SK-N-SH treated with all-trans-retinoic acid at 6 μM for 48 hours (cell line): ENCODE data around the gene FAM81B.

ENCODE experiments used
- ATAC-seq: fragments of 200-7000 bp; cut with Tn5 transposase; 3 replicates; pipeline ENCODE4 v1.9.1; 2020; ENCODE audit warnings: mild to moderate bottlenecking, moderate library complexity
- ARNTL ChIP-seq: fragments of 450-650 bp; formaldehyde crosslinking; IDR thresholded peaks from 2 replicates; pipeline ENCODE4 v1.5.0; 2020; ENCODE audit warnings: low read depth, mild to moderate bottlenecking, moderate library complexity, borderline replicate concordance
- BACH2 ChIP-seq: fragments of 250-450 bp; sonication (Bioruptor Pico); IDR thresholded peaks from 2 replicates; pipeline ENCODE4 v1.9.0; 2021; ENCODE audit warnings: mild to moderate bottlenecking, borderline replicate concordance
- CREB5 ChIP-seq: fragments of 250-450 bp; sonication (Bioruptor Pico); IDR thresholded peaks from 2 replicates; pipeline ENCODE4 v1.5.1; 2020; ENCODE audit warnings: low read depth, mild to moderate bottlenecking, moderate library complexity
- CSDC2 ChIP-seq: fragments of 250-450 bp; sonication (Bioruptor Pico); IDR thresholded peaks from 2 replicates; pipeline ENCODE4 v1.5.0; 2020; ENCODE audit warnings: mild to moderate bottlenecking, moderate library complexity
- ESRRG ChIP-seq: fragments of 250-450 bp; sonication (Bioruptor Pico); IDR thresholded peaks from 2 replicates; pipeline ENCODE4 v1.6.1; 2021; ENCODE audit warnings: mild to moderate bottlenecking
- GLIS3 ChIP-seq: fragments of 250-450 bp; sonication (Bioruptor Pico); IDR thresholded peaks from 2 replicates; pipeline ENCODE4 v1.5.0; 2020; ENCODE audit warnings: mild to moderate bottlenecking, moderate library complexity
- ISL1 ChIP-seq: fragments of 250-450 bp; sonication (Bioruptor Pico); IDR thresholded peaks from 2 replicates; pipeline ENCODE4 v2.1.2; 2022; ENCODE audit warnings: mild to moderate bottlenecking, moderate library complexity
- OSR1 ChIP-seq: fragments of 250-450 bp; sonication (Bioruptor Pico); IDR thresholded peaks from 2 replicates; pipeline ENCODE4 v1.8.0; 2022; ENCODE audit warnings: moderate library complexity, mild to moderate bottlenecking, inconsistent platforms
- RARB ChIP-seq: fragments of 250-450 bp; sonication (Bioruptor Pico); IDR thresholded peaks from 2 replicates; pipeline ENCODE4 v1.8.0; 2021; ENCODE audit warnings: mild to moderate bottlenecking, moderate library complexity
- SNAI2 ChIP-seq: fragments of 250-450 bp; sonication (Bioruptor Pico); IDR thresholded peaks from 2 replicates; pipeline ENCODE4 v1.5.0; 2020; ENCODE audit warnings: mild to moderate bottlenecking, moderate library complexity
- TCF4 ChIP-seq: fragments of 250-450 bp; sonication (Bioruptor Pico); IDR thresholded peaks from 2 replicates; pipeline ENCODE4 v1.8.0; 2021; ENCODE audit warnings: mild to moderate bottlenecking, moderate library complexity, borderline replicate concordance
- TOX ChIP-seq: fragments of 250-450 bp; sonication (Bioruptor Pico); IDR thresholded peaks from 2 replicates; pipeline ENCODE4 v1.8.0; 2021; ENCODE audit warnings: mild to moderate bottlenecking, moderate library complexity, borderline replicate concordance
- TSHZ2 ChIP-seq: fragments of 250-450 bp; sonication (Bioruptor Pico); IDR thresholded peaks from 2 replicates; pipeline ENCODE4 v1.5.0; 2020; ENCODE audit warnings: mild to moderate bottlenecking, moderate library complexity
- ZC3H10 ChIP-seq: fragments of 250-450 bp; sonication (Bioruptor Pico); IDR thresholded peaks from 2 replicates; pipeline ENCODE4 v1.5.1; 2021; ENCODE audit warnings: mild to moderate bottlenecking, moderate library complexity
- ZFP3 ChIP-seq: fragments of 250-450 bp; sonication (Bioruptor Pico); IDR thresholded peaks from 2 replicates; pipeline ENCODE4 v1.5.0; 2020; ENCODE audit warnings: mild to moderate bottlenecking, moderate library complexity
- ZFP30 ChIP-seq: fragments of 450-650 bp; formaldehyde crosslinking; IDR thresholded peaks from 2 replicates; pipeline ENCODE4 v1.5.0; 2022; ENCODE audit warnings: mild to moderate bottlenecking, moderate library complexity
- ZNF565 ChIP-seq: fragments of 450-650 bp; formaldehyde crosslinking; conservative IDR thresholded peaks from 2 replicates; pipeline ENCODE4 v1.5.0; 2020; ENCODE audit warnings: low read depth, mild to moderate bottlenecking, moderate library complexity
- ZNF70 ChIP-seq: fragments of 450-650 bp; formaldehyde crosslinking; IDR thresholded peaks from 2 replicates; pipeline ENCODE4 v1.5.0; 2020; ENCODE audit warnings: mild to moderate bottlenecking, moderate library complexity
- ZNF8 ChIP-seq: fragments of 450-650 bp; formaldehyde crosslinking; IDR thresholded peaks from 2 replicates; pipeline ENCODE4 v1.5.0; 2020; ENCODE audit warnings: mild to moderate bottlenecking, moderate library complexity
- TF ChIP-seq, protein P1 (sequence below): fragments of 250-450 bp; sonication (Bioruptor Pico); IDR thresholded peaks from 2 replicates; pipeline ENCODE4 v1.8.0; 2021; ENCODE audit warnings: low read depth, mild to moderate bottlenecking, moderate library complexity, borderline replicate concordance
- TF ChIP-seq, protein P2 (sequence below): fragments of 250-450 bp; sonication (Bioruptor Pico); IDR thresholded peaks from 2 replicates; pipeline ENCODE4 v1.8.0; 2020; ENCODE audit warnings: mild to moderate bottlenecking, moderate library complexity, borderline replicate concordance
- TF ChIP-seq, protein P3 (sequence below): fragments of 250-450 bp; sonication (Bioruptor Pico); IDR thresholded peaks from 2 replicates; pipeline ENCODE4 v1.5.1; 2021; ENCODE audit warnings: mild to moderate bottlenecking, moderate library complexity

Gene FAM81B

DNA sequence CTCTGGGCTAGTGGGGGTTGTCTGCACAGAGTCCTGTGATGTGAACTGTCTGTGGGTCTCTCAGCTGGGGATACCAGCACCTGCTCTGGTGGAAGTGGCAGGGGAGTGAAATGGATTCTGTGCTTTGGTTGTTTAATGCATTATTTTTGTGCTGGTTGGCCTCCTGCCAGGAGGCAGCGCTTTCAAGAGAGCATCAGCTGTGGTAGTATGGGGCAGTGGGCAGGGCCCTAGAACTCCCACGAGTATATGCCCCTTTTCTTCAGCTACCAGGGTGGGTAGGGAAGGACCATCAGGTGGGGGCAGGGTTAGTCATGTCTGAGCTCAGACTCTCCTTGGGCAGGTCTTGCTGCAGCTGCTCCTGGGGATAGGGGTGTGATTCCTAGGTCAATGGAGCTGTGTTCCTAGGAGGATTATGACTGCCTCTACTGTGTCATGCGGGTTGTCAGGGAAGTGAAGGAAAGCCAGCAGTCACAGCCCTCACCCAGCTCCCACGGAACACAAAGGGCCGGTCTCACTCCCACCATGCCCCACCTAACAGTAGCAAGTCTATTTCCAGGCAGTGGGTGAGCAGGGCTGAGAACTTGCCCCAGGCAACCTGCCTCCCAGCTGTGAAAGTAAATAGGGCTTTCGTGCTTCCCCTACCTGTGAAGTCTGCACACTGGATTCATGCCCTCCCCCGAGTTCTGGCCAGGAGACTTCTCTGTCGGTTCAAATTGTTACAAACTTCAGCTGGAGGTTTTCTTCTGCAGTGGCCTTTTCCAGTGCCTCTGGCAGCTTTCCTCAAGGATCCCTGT, 25.7 kb upstream of the FAM81B start:
- TF ChIP-seq, protein P1, sequence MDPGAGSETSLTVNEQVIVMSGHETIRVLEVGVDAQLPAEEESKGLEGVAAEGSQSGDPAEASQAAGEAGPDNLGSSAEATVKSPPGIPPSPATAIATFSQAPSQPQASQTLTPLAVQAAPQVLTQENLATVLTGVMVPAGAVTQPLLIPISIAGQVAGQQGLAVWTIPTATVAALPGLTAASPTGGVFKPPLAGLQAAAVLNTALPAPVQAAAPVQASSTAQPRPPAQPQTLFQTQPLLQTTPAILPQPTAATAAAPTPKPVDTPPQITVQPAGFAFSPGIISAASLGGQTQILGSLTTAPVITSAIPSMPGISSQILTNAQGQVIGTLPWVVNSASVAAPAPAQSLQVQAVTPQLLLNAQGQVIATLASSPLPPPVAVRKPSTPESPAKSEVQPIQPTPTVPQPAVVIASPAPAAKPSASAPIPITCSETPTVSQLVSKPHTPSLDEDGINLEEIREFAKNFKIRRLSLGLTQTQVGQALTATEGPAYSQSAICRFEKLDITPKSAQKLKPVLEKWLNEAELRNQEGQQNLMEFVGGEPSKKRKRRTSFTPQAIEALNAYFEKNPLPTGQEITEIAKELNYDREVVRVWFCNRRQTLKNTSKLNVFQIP = no peak
- no peak for TF ChIP-seq ZNF8 (CRISPR knock-in tag)
- TF ChIP-seq ZC3H10 (CRISPR knock-in tag) = no peak
- TF ChIP-seq OSR1 (CRISPR knock-in tag) = no peak
- TF ChIP-seq ESRRG (CRISPR knock-in tag) = no peak
- TF ChIP-seq ZNF565 (CRISPR knock-in tag) = no peak
- no peak for TF ChIP-seq RARB (CRISPR knock-in tag)
- no peak for TF ChIP-seq ARNTL
- no peak for TF ChIP-seq TCF4 (CRISPR knock-in tag)
- TF ChIP-seq GLIS3 (CRISPR knock-in tag) = no peak
- TF ChIP-seq ZNF70 (CRISPR knock-in tag) = no peak
- TF ChIP-seq TOX (CRISPR knock-in tag) = no peak
- no peak for TF ChIP-seq CSDC2 (CRISPR knock-in tag)
- no peak for TF ChIP-seq ZFP3 (CRISPR knock-in tag)
- TF ChIP-seq ZFP30 (CRISPR knock-in tag) = no peak
- no peak for TF ChIP-seq ISL1 (CRISPR knock-in tag)
- no peak for TF ChIP-seq CREB5
- TF ChIP-seq, protein P2, sequence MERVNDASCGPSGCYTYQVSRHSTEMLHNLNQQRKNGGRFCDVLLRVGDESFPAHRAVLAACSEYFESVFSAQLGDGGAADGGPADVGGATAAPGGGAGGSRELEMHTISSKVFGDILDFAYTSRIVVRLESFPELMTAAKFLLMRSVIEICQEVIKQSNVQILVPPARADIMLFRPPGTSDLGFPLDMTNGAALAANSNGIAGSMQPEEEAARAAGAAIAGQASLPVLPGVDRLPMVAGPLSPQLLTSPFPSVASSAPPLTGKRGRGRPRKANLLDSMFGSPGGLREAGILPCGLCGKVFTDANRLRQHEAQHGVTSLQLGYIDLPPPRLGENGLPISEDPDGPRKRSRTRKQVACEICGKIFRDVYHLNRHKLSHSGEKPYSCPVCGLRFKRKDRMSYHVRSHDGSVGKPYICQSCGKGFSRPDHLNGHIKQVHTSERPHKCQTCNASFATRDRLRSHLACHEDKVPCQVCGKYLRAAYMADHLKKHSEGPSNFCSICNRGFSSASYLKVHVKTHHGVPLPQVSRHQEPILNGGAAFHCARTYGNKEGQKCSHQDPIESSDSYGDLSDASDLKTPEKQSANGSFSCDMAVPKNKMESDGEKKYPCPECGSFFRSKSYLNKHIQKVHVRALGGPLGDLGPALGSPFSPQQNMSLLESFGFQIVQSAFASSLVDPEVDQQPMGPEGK (CRISPR knock-in tag) = no peak
- TF ChIP-seq SNAI2 (CRISPR knock-in tag) = no peak
- ATAC-seq = no peak

GRCh38 chr5:95369782-95370181, 21.4 kb upstream of the FAM81B start:
- ATAC-seq = no peak

More at GRCh38 chr5:95369782-95370181, 21.4 kb upstream of the FAM81B start:
- TF ChIP-seq, protein P2 (CRISPR knock-in tag) = no peak
- TF ChIP-seq ZNF8 (CRISPR knock-in tag) (no peak), TSHZ2 (no peak), ISL1 (CRISPR knock-in tag) (no peak), ZFP30 (CRISPR knock-in tag) (no peak), CREB5 (no peak), SNAI2 (CRISPR knock-in tag) (no peak), TCF4 (CRISPR knock-in tag) (no peak), ZNF70 (CRISPR knock-in tag) (no peak), ESRRG (CRISPR knock-in tag) (no peak), BACH2 (CRISPR knock-in tag) (no peak)
- TF ChIP-seq, protein P3, sequence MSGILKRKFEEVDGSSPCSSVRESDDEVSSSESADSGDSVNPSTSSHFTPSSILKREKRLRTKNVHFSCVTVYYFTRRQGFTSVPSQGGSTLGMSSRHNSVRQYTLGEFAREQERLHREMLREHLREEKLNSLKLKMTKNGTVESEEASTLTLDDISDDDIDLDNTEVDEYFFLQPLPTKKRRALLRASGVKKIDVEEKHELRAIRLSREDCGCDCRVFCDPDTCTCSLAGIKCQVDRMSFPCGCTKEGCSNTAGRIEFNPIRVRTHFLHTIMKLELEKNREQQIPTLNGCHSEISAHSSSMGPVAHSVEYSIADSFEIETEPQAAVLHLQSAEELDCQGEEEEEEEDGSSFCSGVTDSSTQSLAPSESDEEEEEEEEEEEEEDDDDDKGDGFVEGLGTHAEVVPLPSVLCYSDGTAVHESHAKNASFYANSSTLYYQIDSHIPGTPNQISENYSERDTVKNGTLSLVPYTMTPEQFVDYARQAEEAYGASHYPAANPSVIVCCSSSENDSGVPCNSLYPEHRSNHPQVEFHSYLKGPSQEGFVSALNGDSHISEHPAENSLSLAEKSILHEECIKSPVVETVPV (CRISPR knock-in tag) = no peak
